SK-N-SH (cell line): ENCODE data around the gene NCAN. TPM values are rescaled to one million over a fixed set of nuclear protein-coding genes. Genes with fewer than 3 reads are reported as not detected.

Source experiments
- CTCF ChIA-PET: fragments of 300-600, 350-600 bp; formaldehyde crosslinking; extraction: SDS; loops from one replicate; lab custom pipeline; 2021; lab: Yijun Ruan, JAX
- POLR2A ChIA-PET: fragments of 350-600 bp; sonication (Branson Sonifier 250); formaldehyde crosslinking; extraction: SDS; loops from one replicate; lab custom pipeline; 2020; ENCODE audit warnings: antibody characterized with exemption, inconsistent platforms; lab: Yijun Ruan, JAX
- DNase-seq: peaks from one replicate; pipeline ENCODE4 v3.0.0; 2012
- H2AFZ ChIP-seq: fragments of 200-600 bp; sonication (generic); 2 replicates; pipeline ENCODE4 v1.8.1; 2016; ENCODE audit warnings: antibody characterized with exemption, mild to moderate bottlenecking, low read depth
- H3F3A ChIP-seq: fragments of 200-600 bp; sonication (generic); replicated peaks from 2 replicates; pipeline ENCODE3; 2016; ENCODE audit warnings: antibody characterized with exemption, mild to moderate bottlenecking; ENCODE audit not compliant: insufficient read depth
- H3K27ac ChIP-seq, 2 experiments: fragments of 200-500 bp in 1 of 2; fragments of 200-600 bp in 1 of 2; sonication (Bioruptor generic) in 1 of 2; sonication (generic), shearing (Covaris generic) in 1 of 2; 2 replicates each; pipeline versions ENCODE4 v1.5.1 to v1.6.1; 2014 to 2016; ENCODE audit warnings: low read depth in 2 of 2, inconsistent platforms in 1 of 2, low read length in 1 of 2, mild to moderate bottlenecking in 1 of 2, mixed read lengths in 1 of 2
- H3K27me3 ChIP-seq: fragments of 200-600 bp; sonication (generic), shearing (Covaris generic); 2 replicates; pipeline ENCODE4 v1.6.1; 2016; ENCODE audit warnings: mixed run types; ENCODE audit not compliant: insufficient read depth
- H3K36me3 ChIP-seq, 2 experiments: fragments of 200-500 bp in 1 of 2; fragments of 200-600 bp in 1 of 2; sonication (Bioruptor generic) in 1 of 2; sonication (generic) in 1 of 2; replicated peaks in 1 of 2; 2 replicates each; pipeline versions ENCODE3 to v1.5.1; 2014 to 2016; ENCODE audit warnings: low read length in 1 of 2, mild to moderate bottlenecking in 1 of 2; ENCODE audit not compliant: insufficient read depth in 2 of 2, control insufficient read depth in 1 of 2
- H3K4me1 ChIP-seq, 2 experiments: fragments of 200-500 bp in 1 of 2; fragments of 200-600 bp in 1 of 2; sonication (Bioruptor generic) in 1 of 2; sonication (generic), shearing (Covaris generic) in 1 of 2; 2 replicates each; pipeline versions ENCODE4 v1.5.1 to v1.6.1; 2014 to 2016; ENCODE audit warnings: low read depth in 1 of 2, low read length in 1 of 2, mixed run types in 1 of 2; ENCODE audit not compliant: insufficient read depth in 2 of 2, control insufficient read depth in 1 of 2
- H3K4me2 ChIP-seq: fragments of 200-600 bp; sonication (generic), shearing (Covaris generic); 2 replicates; pipeline ENCODE4 v1.6.1; 2017; ENCODE audit warnings: mixed run types
- H3K4me3 ChIP-seq, 2 experiments: fragments of 200-500 bp in 1 of 2; fragments of 200-600 bp in 1 of 2; sonication (Bioruptor generic) in 1 of 2; sonication (generic), shearing (Covaris generic) in 1 of 2; 2 replicates each; pipeline versions ENCODE4 v1.5.1 to v1.8.1; 2014 to 2016; ENCODE audit warnings: low read depth in 2 of 2, inconsistent platforms in 1 of 2, low read length in 1 of 2, mild to moderate bottlenecking in 1 of 2, mixed read lengths in 1 of 2, moderate library complexity in 1 of 2
- H3K79me2 ChIP-seq: fragments of 200-600 bp; sonication (generic); 2 replicates; pipeline ENCODE4 v1.8.1; 2017; ENCODE audit warnings: mild to moderate bottlenecking; ENCODE audit not compliant: insufficient read depth
- H3K9ac ChIP-seq: fragments of 200-600 bp; sonication (generic); 2 replicates; pipeline ENCODE4 v1.6.1; 2017; ENCODE audit warnings: mixed run types
- H3K9me2 ChIP-seq: fragments of 200-600 bp; sonication (generic); 2 replicates; pipeline ENCODE4 v1.6.1; 2017; ENCODE audit warnings: mixed run types
- H3K9me3 ChIP-seq: fragments of 200-600 bp; sonication (generic); 2 replicates; pipeline ENCODE4 v1.6.1; 2017; ENCODE audit warnings: mixed run types, mild to moderate bottlenecking, moderate library complexity
- H4K20me1 ChIP-seq: fragments of 200-600 bp; sonication (generic); 2 replicates; pipeline ENCODE4 v1.6.1; 2017; ENCODE audit warnings: mild to moderate bottlenecking, mixed run types; ENCODE audit not compliant: insufficient read depth
- FOXJ3 ChIP-seq: sonication (generic); formaldehyde crosslinking; IDR thresholded peaks from 2 replicates; pipeline ENCODE4 v1.5.1; 2020; ENCODE audit warnings: mild to moderate bottlenecking, missing genetic modification reagents
- FOXM1 ChIP-seq: IDR thresholded peaks from 2 replicates; pipeline ENCODE4 v1.4.0; 2012; ENCODE audit warnings: low read depth, mild to moderate bottlenecking
- GABPA ChIP-seq: IDR thresholded peaks from 2 replicates; pipeline ENCODE4 v1.4.0; 2012; ENCODE audit warnings: low read depth, mild to moderate bottlenecking
- GATA2 ChIP-seq: sonication (generic); formaldehyde crosslinking; IDR thresholded peaks from 2 replicates; pipeline ENCODE4 v1.5.0; 2020; ENCODE audit warnings: mild to moderate bottlenecking, missing genetic modification reagents
- JUND ChIP-seq: IDR thresholded peaks from 2 replicates; pipeline ENCODE4 v1.4.0; 2012
- MEF2A ChIP-seq: IDR thresholded peaks from 2 replicates; pipeline ENCODE4 v1.4.0; 2012; ENCODE audit warnings: low read depth, borderline replicate concordance
- NFIC ChIP-seq: IDR thresholded peaks from 2 replicates; pipeline ENCODE4 v1.4.0; 2012; ENCODE audit warnings: borderline replicate concordance
- POLR2AphosphoS5 ChIP-seq: IDR thresholded peaks from 2 replicates; pipeline ENCODE4 v1.6.1; 2012; ENCODE audit warnings: low read depth, low read length
- RCOR1 ChIP-seq: fragments of 150-350 bp; IDR thresholded peaks from 2 replicates; pipeline ENCODE4 v1.6.1; 2017; ENCODE audit warnings: antibody characterized with exemption, low read length
- RFX5 ChIP-seq: IDR thresholded peaks from 2 replicates; pipeline ENCODE4 v1.6.1; 2012; ENCODE audit warnings: mild to moderate bottlenecking, improper control_type of control experiment, low read length
- RXRA ChIP-seq: IDR thresholded peaks from 2 replicates; pipeline ENCODE4 v1.4.0; 2012; ENCODE audit warnings: low read depth, mild to moderate bottlenecking, borderline replicate concordance
- SMC3 ChIP-seq: IDR thresholded peaks from 2 replicates; pipeline ENCODE4 v1.6.1; 2012; ENCODE audit warnings: low read depth, low read length, improper control_type of control experiment
- TAF1 ChIP-seq: IDR thresholded peaks from 2 replicates; pipeline ENCODE4 v1.6.1; 2012; ENCODE audit warnings: low read depth, mild to moderate bottlenecking, low read length, moderate library complexity, borderline replicate concordance
- TCF12 ChIP-seq: IDR thresholded peaks from 2 replicates; pipeline ENCODE4 v1.4.0; 2012
- WGBS: methylation state at CpG from one replicate; pipeline ENCODE4 v1.1.6; 2017; ENCODE audit warnings: low lambda C conversion rate; 5-methylcytosine and 5-hydroxymethylcytosine counted together
- polyA plus RNA-seq, 3 experiments: library from polyadenylated mRNA; depleted of rRNA; stranded (reverse); fragments of >200 nt; gene quantifications; 2 replicates each; pipeline ENCODE4 v1.2.3, GENCODE V29; 2012
- TF ChIP-seq, protein P1 (sequence below): fragments of 150-350 bp; IDR thresholded peaks from 2 replicates; pipeline ENCODE4 v1.6.1; 2016; ENCODE audit warnings: mild to moderate bottlenecking, low read depth, low read length
- TF ChIP-seq, protein P2 (sequence below): IDR thresholded peaks from 2 replicates; pipeline ENCODE4 v1.4.0; 2012; ENCODE audit warnings: low read depth
- TF ChIP-seq, protein P3 (sequence below): IDR thresholded peaks from 2 replicates; pipeline ENCODE4; 2012

NCAN gene
- polyA plus RNA-seq, 1 of the 3 experiments (the other 2 are of a cell fraction), result 0.03 TPM

DNA sequence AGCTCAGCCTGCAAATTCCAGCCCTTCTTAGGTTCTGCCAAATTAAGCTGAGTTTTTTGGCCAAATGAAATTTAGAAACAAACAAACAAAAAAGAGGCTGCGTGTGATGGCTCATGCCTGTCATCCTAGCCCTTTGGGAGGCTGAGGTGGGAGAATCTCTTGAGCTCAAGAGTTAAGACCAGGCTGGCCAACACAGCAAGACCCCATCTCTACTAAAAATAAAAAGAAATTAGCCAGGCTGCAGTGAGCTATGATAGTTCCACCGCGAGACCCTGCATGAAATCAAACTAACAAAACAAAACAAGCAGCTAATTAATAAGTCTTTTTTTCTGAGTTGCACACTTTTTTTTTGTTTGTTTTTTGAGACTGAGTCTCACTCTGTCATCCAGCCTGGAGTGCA lies 17.9 kb downstream of the NCAN start (continued):
- TF ChIP-seq RFX5 (no peak), SMC3 (no peak), FOXM1 (no peak)
- TF ChIP-seq, all 33 proteins: peak for 0

DNA sequence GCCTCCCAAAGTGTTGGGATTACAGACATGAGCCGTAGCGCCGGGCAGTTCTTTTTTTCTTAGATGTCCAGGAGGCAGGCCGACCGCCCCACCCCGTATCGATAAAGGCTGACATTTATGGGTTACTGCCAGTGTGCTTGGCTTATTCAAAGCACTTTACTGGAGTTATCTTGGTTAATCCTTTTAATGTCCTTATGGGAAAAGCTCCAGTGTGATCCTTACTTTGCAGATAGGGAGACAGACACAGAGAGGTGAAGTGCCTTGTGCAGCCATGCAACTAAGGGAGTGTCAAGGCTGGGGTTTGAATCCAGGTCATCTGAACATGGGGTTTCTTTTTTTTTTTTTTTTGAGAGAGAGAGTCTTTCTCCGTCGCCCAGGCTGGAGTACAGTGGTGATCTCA lies 19.2 kb downstream of the NCAN start:
- no peaks in the 10 kb centered on the region for H3F3A ChIP-seq
- no peak overlapping the region for H2AFZ ChIP-seq
- no peaks in the 10 kb centered on the region for H3K9me2 ChIP-seq
- H3K27ac ChIP-seq, result no peak overlapping the region
- no peak for DNase-seq
- CTCF ChIA-PET, result interaction anchor here (1.1 kb wide), 1 partner anchor 111 kb away, joined by 3 read pairs; no protein-coding TSS in a partner anchor
- peaks cover 7% of the 10 kb centered on the region for H3K9me3 ChIP-seq
- TF ChIP-seq RCOR1 (no peak), TCF12 (no peak), TAF1 (no peak), GATA2 (CRISPR knock-in tag) (no peak), POLR2AphosphoS5 (no peak), MEF2A (no peak), RXRA (no peak), FOXJ3 (CRISPR knock-in tag) (no peak), RFX5 (no peak), GABPA (no peak), JUND (no peak), SMC3 (no peak)
- TF ChIP-seq, protein P1, sequence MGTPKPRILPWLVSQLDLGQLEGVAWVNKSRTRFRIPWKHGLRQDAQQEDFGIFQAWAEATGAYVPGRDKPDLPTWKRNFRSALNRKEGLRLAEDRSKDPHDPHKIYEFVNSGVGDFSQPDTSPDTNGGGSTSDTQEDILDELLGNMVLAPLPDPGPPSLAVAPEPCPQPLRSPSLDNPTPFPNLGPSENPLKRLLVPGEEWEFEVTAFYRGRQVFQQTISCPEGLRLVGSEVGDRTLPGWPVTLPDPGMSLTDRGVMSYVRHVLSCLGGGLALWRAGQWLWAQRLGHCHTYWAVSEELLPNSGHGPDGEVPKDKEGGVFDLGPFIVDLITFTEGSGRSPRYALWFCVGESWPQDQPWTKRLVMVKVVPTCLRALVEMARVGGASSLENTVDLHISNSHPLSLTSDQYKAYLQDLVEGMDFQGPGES, result no peak
- TF ChIP-seq, protein P2, sequence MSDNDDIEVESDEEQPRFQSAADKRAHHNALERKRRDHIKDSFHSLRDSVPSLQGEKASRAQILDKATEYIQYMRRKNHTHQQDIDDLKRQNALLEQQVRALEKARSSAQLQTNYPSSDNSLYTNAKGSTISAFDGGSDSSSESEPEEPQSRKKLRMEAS, result no peak
- TF ChIP-seq, protein P3, sequence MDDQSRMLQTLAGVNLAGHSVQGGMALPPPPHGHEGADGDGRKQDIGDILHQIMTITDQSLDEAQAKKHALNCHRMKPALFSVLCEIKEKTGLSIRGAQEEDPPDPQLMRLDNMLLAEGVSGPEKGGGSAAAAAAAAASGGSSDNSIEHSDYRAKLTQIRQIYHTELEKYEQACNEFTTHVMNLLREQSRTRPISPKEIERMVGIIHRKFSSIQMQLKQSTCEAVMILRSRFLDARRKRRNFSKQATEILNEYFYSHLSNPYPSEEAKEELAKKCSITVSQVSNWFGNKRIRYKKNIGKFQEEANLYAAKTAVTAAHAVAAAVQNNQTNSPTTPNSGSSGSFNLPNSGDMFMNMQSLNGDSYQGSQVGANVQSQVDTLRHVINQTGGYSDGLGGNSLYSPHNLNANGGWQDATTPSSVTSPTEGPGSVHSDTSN, result no peak
- H3K4me3 ChIP-seq, result no peak overlapping the region
- no peak overlapping the region for H3K4me2 ChIP-seq
- POLR2A ChIA-PET, result no interaction called here
- no peaks in the 10 kb centered on the region for H3K4me1 ChIP-seq
- no peak overlapping the region for H3K9ac ChIP-seq
- no peaks in the 10 kb centered on the region for H3K36me3 ChIP-seq
- 83% methylated on average over 9 of the region's 9 CpGs for WGBS
- no peaks in the 10 kb centered on the region for H3K79me2 ChIP-seq
- no peaks in the 10 kb centered on the region for H4K20me1 ChIP-seq
- H3K27me3 ChIP-seq, result no peaks in the 10 kb centered on the region

DNA sequence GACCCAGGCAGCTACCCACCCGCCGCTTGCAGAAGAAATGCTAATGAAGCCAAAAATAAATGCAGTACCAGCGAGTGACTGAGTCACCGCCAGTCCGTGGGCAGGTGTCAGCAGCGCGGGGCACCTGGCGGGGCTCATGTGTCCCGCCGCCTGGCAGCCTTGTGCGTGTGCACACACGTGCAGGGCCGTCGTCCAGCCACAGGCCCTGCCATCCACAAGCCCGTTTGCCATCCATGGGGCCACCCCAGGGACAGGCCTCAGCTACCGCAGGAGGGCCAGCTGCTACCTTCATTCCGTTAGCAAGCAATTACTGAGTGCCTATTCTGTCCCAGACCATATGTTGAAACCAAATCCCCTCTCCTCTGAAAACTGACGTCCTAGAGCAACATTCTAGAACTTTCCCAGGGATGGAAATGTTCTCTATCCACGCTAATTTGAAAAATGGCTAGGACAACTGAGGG lies 20.5 kb downstream of the NCAN start:
- Histone ChIP-seq H3K36me3 (no peaks in the 10 kb centered on the region), H3K27ac (no peak overlapping the region), H2AFZ (no peak overlapping the region), H3K9ac (no peak overlapping the region), H3F3A (no peaks in the 10 kb centered on the region), H3K4me3 (no peak overlapping the region), H3K4me2 (no peak overlapping the region), H3K79me2 (no peaks in the 10 kb centered on the region), H3K9me2 (no peaks in the 10 kb centered on the region), H3K4me1 (no peaks in the 10 kb centered on the region), H4K20me1 (no peaks in the 10 kb centered on the region), H3K9me3 (peaks cover 7% of the 10 kb centered on the region), H3K27me3 (no peaks in the 10 kb centered on the region)
- TF ChIP-seq TAF1 (no peak), POLR2AphosphoS5 (no peak), NFIC (no peak)
- 58% methylated on average over 5 of the region's 19 CpGs for WGBS
- no peak for DNase-seq
- ChIA-PET CTCF (no interaction called here), POLR2A (no interaction called here)
